ENCODE measurements around the gene USP49. TPM values are rescaled to one million over a fixed set of nuclear protein-coding genes. Genes with fewer than 3 reads are reported as not detected.

Gene USP49
- total and polyA plus RNA-seq, 12 donors, result 0.58 to 2.0 (median 1.7) TPM

- Histone ChIP-seq H3K4me1 (peaks cover 26 to 60% (median 49%) of the 10 kb centered on the region in 9 donors), H3K27ac (peak within 1 kb of the TSS; percentile 38 to 94 (median 88)), H3K4me3 (peak within 1 kb of the TSS; percentile 57 to 99 (median 92)), H3K9me3 (no peaks in the 10 kb centered on the region), H3K27me3 (no peaks in the 10 kb centered on the region), H3K36me3 (peaks cover 0 to 21% (median 0%) of the 10 kb centered on the region in 9 donors)
- TF ChIP-seq CTCF (IDR thresholded peaks at IDR 0.05), result peak in 2 of 9 donors; percentile 7 to 9
- 0% methylated on average over 47 to 87 of the region's 87 CpGs for WGBS, 2 donors
- ATAC-seq (peak; percentile 91 to 95 (median 93)), DNase-seq (peak; percentile 93 to 95)
- intact Hi-C loops (cut with DNase I), result loop anchor here in 6 of 10 donors (2.0 to 5.0 kb wide), 3 partner anchors 101 to 154 kb away; partner anchors contain the start of gene TOMM6 (in 2 of the 6)
Observed at GRCh38 chr6:41941280-41942066, 46.3 kb upstream of the USP49 start, which contains the start of gene CCND3. Gene CCND3 (minus strand): TSS chr6:41941808. CDS start chr6:41941649, 159 bp downstream.

GRCh38 chr6:41940759-41941279 is 45.6 kb upstream of the USP49 start:
- Histone ChIP-seq H3K27me3 (no peaks in the 10 kb centered on the region), H3K9me3 (no peaks in the 10 kb centered on the region), H3K27ac (peak overlapping the region; percentile 38 to 94 (median 88)), H3K36me3 (peaks cover 0 to 26% (median 3%) of the 10 kb centered on the region in 9 donors), H3K4me3 (peak overlapping the region; percentile 57 to 99 (median 92)), H3K4me1 (peaks cover 26 to 66% (median 55%) of the 10 kb centered on the region in 9 donors)
- 0% methylated on average over 35 to 38 of the region's 38 CpGs for WGBS, 2 donors
- DNase-seq (peak; percentile 65 to 66), ATAC-seq (peak; percentile 16 to 70 (median 50))
- intact Hi-C loops (cut with DNase I), result loop anchor here in 6 of 10 donors (2.0 to 5.0 kb wide), 3 partner anchors 101 to 154 kb away; partner anchors contain the start of gene TOMM6 (in 2 of the 6)
- peak in 2 of 9 donors; percentile 5 to 19 for TF ChIP-seq CTCF (IDR thresholded peaks at IDR 0.05)

- no peak for TF ChIP-seq CTCF (IDR thresholded peaks at IDR 0.05)
- 25 to 31% methylated on average over 27 of the region's 27 CpGs for WGBS, 2 donors
- Histone ChIP-seq H3K27ac (peak overlapping the region; percentile 38 to 94 (median 88)), H3K4me1 (peaks cover 26 to 73% (median 58%) of the 10 kb centered on the region in 9 donors), H3K4me3 (peak overlapping the region; percentile 57 to 99 (median 92)), H3K27me3 (no peaks in the 10 kb centered on the region), H3K9me3 (no peaks in the 10 kb centered on the region), H3K36me3 (peaks cover 0 to 33% (median 10%) of the 10 kb centered on the region in 9 donors)
- intact Hi-C loops (cut with DNase I), result loop anchor here (2.0 to 5.0 kb wide), 4 partner anchors 102 to 158 kb away; partner anchors contain the start of genes TOMM6 (in 4 of the 10) and PRICKLE4 (in 1 of the 10)
- no peak for ATAC-seq
- DNase-seq, result peak in 1 of 2 donors; percentile 13
Observed at GRCh38 chr6:41939848-41940758, 44.9 kb upstream of the USP49 start.

Measured in heart right ventricle (tissue), 16 donors.